Kidney (tissue), 14 donors: ENCODE measurements around the gene ABCA8. TPM values are rescaled to one million over a fixed set of nuclear protein-coding genes. Genes with fewer than 3 reads are reported as not detected.

Experiments
- DNase-seq, 5 donors: peaks; one replicate each; pipeline ENCODE4 v3.0.0-alpha.2; 2013 to 2020
- FAIRE-seq: peaks from 2 replicates; lab custom pipeline; 2012; peaks lifted over from hg19 to GRCh38; lab: Jason Lieb, UNC
- H3K27ac ChIP-seq, 2 donors: one replicate each; pipeline ENCODE4 v1.7.0; 2013; ENCODE audit warnings: low read depth in 2 of 2, low read length in 2 of 2, inconsistent platforms in 1 of 2
- H3K27me3 ChIP-seq: one replicate; pipeline ENCODE4 v1.7.1; 2013; ENCODE audit warnings: low read length, inconsistent platforms; ENCODE audit not compliant: control insufficient read depth, insufficient read depth
- H3K36me3 ChIP-seq, 3 donors: one replicate each; pipeline versions ENCODE4 v1.7.0 to v1.7.1; 2013; ENCODE audit warnings: low read length in 3 of 3, control low read depth in 1 of 3, inconsistent platforms in 1 of 3; ENCODE audit not compliant: insufficient read depth in 3 of 3, control insufficient read depth in 2 of 3
- H3K4me1 ChIP-seq, 3 donors: one replicate each; pipeline versions ENCODE4 v1.7.0 to v1.7.1; 2013; ENCODE audit warnings: low read length in 3 of 3, inconsistent platforms in 1 of 3, low read depth in 1 of 3; ENCODE audit not compliant: control insufficient read depth in 2 of 3, insufficient read depth in 2 of 3
- H3K4me3 ChIP-seq, 3 donors: one replicate each; pipeline versions ENCODE4 v1.7.0 to v1.8.1; 2013; ENCODE audit warnings: low read length in 3 of 3, control low read depth in 1 of 3, inconsistent platforms in 1 of 3
- H3K9ac ChIP-seq, 3 donors: one replicate each; pipeline versions ENCODE4 v1.7.0 to v1.7.1; 2013; ENCODE audit warnings: low read length in 3 of 3, control low read depth in 1 of 3, inconsistent platforms in 1 of 3
- H3K9me3 ChIP-seq, 3 donors: one replicate each; pipeline versions ENCODE4 v1.7.0 to v1.7.1; 2013; ENCODE audit warnings: low read length in 3 of 3, control low read depth in 1 of 3, inconsistent platforms in 1 of 3; ENCODE audit not compliant: control insufficient read depth in 2 of 3, insufficient read depth in 1 of 3
- CTCF ChIP-seq: IDR thresholded peaks from 3 replicates; pipeline ENCODE4 v1.5.1; 2012; ENCODE audit warnings: mild to moderate bottlenecking, moderate library complexity, borderline replicate concordance; ENCODE audit not compliant: insufficient read depth; ENCODE audit errors: extremely low read depth
- intact Hi-C: fragments of 100-400 bp; cut with DNase I; formaldehyde crosslinking; loops from one replicate; pipeline ENCODE4 v1.11.1; 2022
- polyA plus RNA-seq: library from polyadenylated mRNA; stranded (reverse); fragments of 350-450 nt; fragmentation: Illumina TruSeq; extraction: RNeasy Lipid Tissue Mini Kit (QIAGEN cat#74804); gene quantifications from one replicate; pipeline ENCODE4 v1.2.3, GENCODE V29; 2014; ENCODE audit warnings: low read depth, low replicate concordance; ENCODE audit not compliant: insufficient read depth
- total RNA-seq: library from RNA; stranded (reverse); fragmentation: NEBNext Ultra II Directional; extraction: Animal tissue kit (Norgen Biotek cat#: 25700); gene quantifications from one replicate; pipeline ENCODE4 v1.2.1, GENCODE V29; 2021
- donor health status: control.
- donor health status: control.
- donor health status: control.
- donor health status: control.
- donor health status: control.
- donor health status: DM: yes; HTN: yes; CAD: no.
- donor health status: Normal renal cell carcinoma (clear cell type).

ABCA8 gene
- total and polyA plus RNA-seq, 2 donors from 2014 or later, result 3.7 to 9.4 TPM

GRCh38 chr17:68861602-68862001, 93.6 kb downstream of the ABCA8 start:
- intact Hi-C loops, result no loop called here
- Histone ChIP-seq H3K36me3 (no peaks in the 10 kb centered on the region), H3K4me1 (no peaks in the 10 kb centered on the region), H3K9me3 (peaks cover 0 to 5% (median 0%) of the 10 kb centered on the region in 3 donors), H3K9ac (no peak overlapping the region), H3K27ac (no peak overlapping the region), H3K27me3 (no peaks in the 10 kb centered on the region), H3K4me3 (no peak overlapping the region)
- no peak for TF ChIP-seq CTCF
- FAIRE-seq (no peak), DNase-seq (no peak)

- H3K27me3 ChIP-seq, result no peaks in the 10 kb centered on the region
- H3K9ac ChIP-seq, result no peak overlapping the region
Observed at GRCh38 chr17:68860941-68861340, 94.3 kb downstream of the ABCA8 start.

GRCh38 chr17:68854452-68854851, 100.7 kb downstream of the ABCA8 start:
- intact Hi-C loops, result no loop called here
- TF ChIP-seq CTCF, result no peak
- DNase-seq (no peak), FAIRE-seq (no peak)
- H3K4me3 ChIP-seq, result no peak overlapping the region
- H3K36me3 ChIP-seq, result no peaks in the 10 kb centered on the region
- peaks cover 0 to 5% (median 0%) of the 10 kb centered on the region in 3 donors for H3K9me3 ChIP-seq
- no peak overlapping the region for H3K27ac ChIP-seq
- no peaks in the 10 kb centered on the region for H3K27me3 ChIP-seq
- H3K4me1 ChIP-seq, result no peaks in the 10 kb centered on the region
- no peak overlapping the region for H3K9ac ChIP-seq

More at GRCh38 chr17:68860941-68861340, 94.3 kb downstream of the ABCA8 start:
- intact Hi-C loops, result no loop called here
- no peaks in the 10 kb centered on the region for H3K4me1 ChIP-seq
- H3K36me3 ChIP-seq, result no peaks in the 10 kb centered on the region
- no peak overlapping the region for H3K27ac ChIP-seq
- FAIRE-seq (no peak), DNase-seq (no peak)
- no peak overlapping the region for H3K4me3 ChIP-seq
- H3K9me3 ChIP-seq, result peaks cover 0 to 5% (median 0%) of the 10 kb centered on the region in 3 donors
- no peak for TF ChIP-seq CTCF

DNA sequence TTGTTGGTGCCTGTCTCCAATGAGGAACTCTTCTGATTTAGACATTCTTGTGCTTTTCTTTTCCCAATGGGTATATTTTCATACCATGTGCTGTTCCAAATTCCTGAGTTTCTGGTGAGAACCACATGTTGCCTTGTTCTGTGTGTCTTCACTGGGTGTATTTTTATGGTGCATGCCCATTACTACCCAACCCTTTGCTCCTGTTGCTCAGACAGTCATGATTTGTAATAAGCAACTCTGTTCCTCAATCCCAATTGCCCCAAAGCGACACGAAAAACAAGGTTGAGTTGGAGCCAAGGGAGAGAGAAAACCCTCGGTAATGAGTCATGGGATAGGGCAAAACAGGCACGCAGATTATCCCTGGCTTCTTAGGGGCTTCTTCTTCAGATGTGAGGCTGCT, 101.8 kb downstream of the ABCA8 start:
- Histone ChIP-seq H3K9me3 (peaks cover 0 to under 1% (median 0%) of the 10 kb centered on the region in 3 donors), H3K4me1 (no peaks in the 10 kb centered on the region), H3K9ac (no peak overlapping the region), H3K4me3 (no peak overlapping the region), H3K36me3 (no peaks in the 10 kb centered on the region), H3K27ac (no peak overlapping the region), H3K27me3 (no peaks in the 10 kb centered on the region)
- no peak for TF ChIP-seq CTCF
- no peak for DNase-seq
- intact Hi-C loops, result no loop called here
- FAIRE-seq, result no peak
